Common myeloid progenitor, CD34-positive (primary cell): ENCODE measurements around the gene IRF5.

Experiments
- CTCF ChIA-PET: fragments of 350-600 bp; sonication (Branson Sonifier 250); formaldehyde crosslinking; loops from one replicate; lab custom pipeline; 2021; ENCODE audit warnings: antibody characterized with exemption; lab: Charles Lee
- POLR2A ChIA-PET: fragments of 350-600 bp; sonication (Branson Sonifier 250); formaldehyde crosslinking; loops from one replicate; lab custom pipeline; 2021; ENCODE audit warnings: antibody characterized with exemption; lab: Charles Lee
- DNase-seq, 3 donors: peaks; one replicate each; pipeline versions ENCODE4 v3.0.0 to v3.0.0-alpha.2; 2013
- H3K27ac ChIP-seq, 2 experiments: 1 replicate in 1 of 2; 2 replicates in 1 of 2; pipeline ENCODE4 v1.7.0; 2013; ENCODE audit warnings: inconsistent platforms in 2 of 2, low read length in 2 of 2, mild to moderate bottlenecking in 2 of 2, low read depth in 1 of 2, moderate library complexity in 1 of 2; ENCODE audit not compliant: severe bottlenecking in 2 of 2, insufficient read depth in 1 of 2, poor library complexity in 1 of 2
- H3K27me3 ChIP-seq, 5 experiments: replicated peaks in 2 of 5; 1 replicate in 3 of 5; 2 replicates in 2 of 5; pipeline versions ENCODE4 v1.6.1 to v1.7.0; 2013; ENCODE audit warnings: low read length in 4 of 5, mild to moderate bottlenecking in 2 of 5, moderate library complexity in 2 of 5, inconsistent platforms in 1 of 5; ENCODE audit not compliant: insufficient read depth in 5 of 5, control insufficient read depth in 4 of 5
- H3K36me3 ChIP-seq, 4 experiments: 1 replicate in 2 of 4; 2 replicates in 2 of 4; pipeline versions ENCODE4 v1.6.1 to v1.7.0; 2013; ENCODE audit warnings: low read length in 3 of 4, control low read depth in 1 of 4, mild to moderate bottlenecking in 1 of 4; ENCODE audit not compliant: control insufficient read depth in 4 of 4, insufficient read depth in 4 of 4
- H3K4me1 ChIP-seq, 4 experiments: 1 replicate in 3 of 4; 2 replicates in 1 of 4; pipeline versions ENCODE4 v1.6.1 to v1.7.1; 2013; ENCODE audit warnings: low read length in 3 of 4, mild to moderate bottlenecking in 3 of 4, control low read depth in 1 of 4, inconsistent platforms in 1 of 4, moderate library complexity in 1 of 4; ENCODE audit not compliant: control insufficient read depth in 4 of 4, insufficient read depth in 4 of 4; ENCODE audit errors: control extremely low read depth in 1 of 4
- H3K4me3 ChIP-seq, 7 experiments: 1 replicate in 4 of 7; 2 replicates in 3 of 7; pipeline versions ENCODE4 v1.5.1 to v1.7.0; 2013; ENCODE audit warnings: mild to moderate bottlenecking in 7 of 7, low read length in 6 of 7, moderate library complexity in 6 of 7, inconsistent platforms in 2 of 7, low read depth in 2 of 7, control low read depth in 1 of 7; ENCODE audit not compliant: insufficient read depth in 4 of 7, control insufficient read depth in 1 of 7; ENCODE audit errors: extremely low read depth in 1 of 7
- H3K9me3 ChIP-seq, 5 experiments: 1 replicate in 4 of 5; 2 replicates in 1 of 5; pipeline versions ENCODE4 v1.6.1 to v1.7.1; 2013; ENCODE audit warnings: low read length in 4 of 5, mild to moderate bottlenecking in 2 of 5, inconsistent platforms in 1 of 5, low read depth in 1 of 5, moderate library complexity in 1 of 5; ENCODE audit not compliant: control insufficient read depth in 4 of 5, insufficient read depth in 2 of 5; ENCODE audit errors: control extremely low read depth in 1 of 5
- WGBS: methylation state at CpG from one replicate; pipeline ENCODE4 v1.1.5; 2013; ENCODE audit not compliant: insufficient coverage; 5-methylcytosine and 5-hydroxymethylcytosine counted together

IRF5 gene

DNA sequence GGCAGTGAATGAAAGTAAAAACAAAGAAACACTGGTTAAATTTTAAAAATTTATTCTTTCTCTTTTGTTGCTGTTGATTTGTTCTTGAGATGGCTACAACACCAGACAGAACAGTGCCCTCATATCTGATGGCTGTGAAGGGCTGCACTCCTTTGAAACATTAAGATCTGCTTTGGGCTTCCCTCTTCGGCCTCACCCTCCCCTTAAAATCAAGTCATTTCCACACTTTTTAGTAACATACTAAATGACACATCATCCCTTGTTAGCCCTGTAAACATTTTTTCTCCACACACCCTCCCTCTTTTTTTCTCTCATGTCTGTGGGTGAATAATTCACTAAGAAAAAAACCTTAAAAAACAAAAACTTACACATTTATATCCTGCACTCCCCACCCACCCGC, 16.4 kb downstream of the IRF5 start:
- DNase-seq, result no peak
- Histone ChIP-seq H3K4me3 (no peak overlapping the region), H3K9me3 (no peaks in the 10 kb centered on the region), H3K36me3 (peaks cover 37 to 89% (median 61%) of the 10 kb centered on the region in 4 experiments), H3K27ac (no peak overlapping the region), H3K4me1 (peaks cover 0 to 18% (median 8%) of the 10 kb centered on the region in 4 experiments), H3K27me3 (no peaks in the 10 kb centered on the region)
- CTCF ChIA-PET, result interaction anchor here (0.8 to 2.1 kb wide), 6 partner anchors 13 to 51 kb away, joined by 3 to 6 read pairs (median 4); partner anchors contain the start of gene KCP
- POLR2A ChIA-PET, result no interaction called here
- WGBS, result 60% methylated on average over 1 of the region's 2 CpGs

DNA sequence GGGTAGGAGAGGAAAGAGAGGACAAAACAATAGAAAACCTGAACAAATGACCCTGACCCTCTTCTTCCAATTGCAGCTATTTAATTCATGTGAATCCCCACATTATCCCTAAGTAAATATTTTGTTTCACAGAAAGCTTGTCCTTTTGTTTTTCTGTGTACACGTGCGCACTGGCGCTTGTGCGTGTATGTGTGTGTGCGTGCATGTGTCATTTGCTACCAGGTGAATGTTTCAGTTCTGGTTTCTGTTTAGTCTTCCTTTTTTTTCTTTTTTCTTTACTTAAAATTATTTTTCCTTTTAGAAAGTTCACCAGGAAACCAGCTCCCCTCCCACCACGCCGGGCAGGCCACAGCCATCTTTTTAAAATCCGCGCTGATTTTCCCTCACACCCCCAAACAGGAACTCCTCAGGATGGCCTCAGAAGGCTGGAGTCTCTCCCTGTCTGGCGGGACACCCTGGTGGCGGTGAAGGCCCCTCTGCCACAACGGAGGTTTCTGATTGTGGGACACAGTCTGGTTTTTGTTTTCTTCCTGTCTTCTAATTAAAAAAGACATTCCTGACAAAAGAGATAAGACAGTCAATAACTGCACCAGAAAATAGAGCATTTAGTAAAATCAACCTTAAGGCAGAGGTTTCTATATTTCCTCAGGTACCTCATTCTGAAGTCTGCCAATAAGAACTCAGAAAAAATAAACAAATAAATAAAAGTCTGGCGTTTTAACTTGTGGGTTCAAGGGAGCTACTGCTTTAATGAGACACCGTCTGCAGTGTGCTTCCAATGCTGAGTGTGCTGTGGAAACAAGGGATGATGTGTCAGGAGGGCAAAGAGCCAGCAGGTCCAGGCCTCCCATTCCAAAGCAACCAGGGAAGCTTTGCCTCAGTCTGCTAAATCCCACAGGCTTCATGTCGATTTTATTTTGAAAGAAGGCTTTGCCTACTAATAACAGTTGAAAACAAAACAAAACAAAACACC, 17.4 kb downstream of the IRF5 start:
- CTCF ChIA-PET, result interaction anchor here (0.6 to 2.1 kb wide), 8 partner anchors 14 to 65 kb away, joined by 3 to 6 read pairs (median 3); partner anchors contain the start of gene KCP
- POLR2A ChIA-PET, result no interaction called here
- Histone ChIP-seq H3K36me3 (peaks cover 32 to 88% (median 64%) of the 10 kb centered on the region in 4 experiments), H3K9me3 (no peaks in the 10 kb centered on the region), H3K27ac (peak overlapping the region in 1 of 2 experiments; percentile 28), H3K4me3 (no peak overlapping the region), H3K4me1 (peaks cover 0 to 13% (median 7%) of the 10 kb centered on the region in 4 experiments), H3K27me3 (no peaks in the 10 kb centered on the region)
- DNase-seq, result peak in 2 of 3 donors; percentile 28 to 48
- WGBS, result 82% methylated on average over 11 of the region's 15 CpGs

DNA sequence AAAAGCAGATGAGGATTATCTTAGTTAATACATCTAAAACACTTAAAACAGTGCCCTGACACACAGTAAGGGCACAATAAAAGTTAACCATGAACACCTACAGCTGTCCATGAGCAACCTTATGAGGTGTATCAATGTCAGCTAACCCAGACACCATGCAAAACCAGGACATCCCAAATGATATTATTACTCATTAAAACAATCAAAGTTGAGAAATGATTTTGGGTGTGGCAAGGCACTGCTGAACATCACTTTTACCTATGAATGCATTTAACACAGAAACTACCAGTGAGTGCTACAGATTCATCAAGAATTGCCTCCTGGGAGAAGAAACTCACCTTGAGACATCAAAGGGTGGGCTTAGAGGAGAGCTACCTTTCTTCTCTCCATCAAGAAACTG, 18.3 kb downstream of the IRF5 start:
- DNase-seq, result no peak
- no peaks in the 10 kb centered on the region for H3K9me3 ChIP-seq
- ChIA-PET POLR2A (no interaction called here), CTCF (interaction anchor here (0.6 to 2.1 kb wide), 7 partner anchors 11 to 66 kb away, joined by 3 to 6 read pairs (median 4); partner anchors contain the start of gene KCP)
- H3K4me3 ChIP-seq, result no peak overlapping the region
- H3K27me3 ChIP-seq, result no peaks in the 10 kb centered on the region
- peaks cover 0 to 13% (median 7%) of the 10 kb centered on the region in 4 experiments for H3K4me1 ChIP-seq
- H3K36me3 ChIP-seq, result peaks cover 32 to 80% (median 60%) of the 10 kb centered on the region in 4 experiments
- H3K27ac ChIP-seq, result no peak overlapping the region

DNA sequence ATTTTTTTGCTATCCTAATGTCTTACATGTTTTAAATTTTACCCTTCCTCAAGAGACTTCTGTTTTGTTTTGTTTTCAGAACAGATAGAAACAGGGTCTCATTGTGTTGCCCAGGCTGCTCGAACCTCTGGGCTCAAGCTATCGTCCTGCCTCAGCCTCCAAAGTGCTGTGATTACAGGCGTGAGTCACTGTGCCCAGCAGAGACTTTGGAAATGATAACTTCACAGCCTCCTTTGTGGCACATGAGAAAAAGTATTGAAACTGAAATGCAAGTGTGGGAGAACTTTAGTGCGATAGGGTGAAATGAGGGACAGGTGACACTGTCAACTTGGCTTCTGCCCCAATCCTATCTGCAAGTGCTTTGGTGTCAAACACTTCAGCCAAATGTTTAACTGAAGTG, 21.6 kb downstream of the IRF5 start:
- Histone ChIP-seq H3K27ac (no peak overlapping the region), H3K4me1 (peaks cover 0 to 2% (median 0%) of the 10 kb centered on the region in 4 experiments), H3K27me3 (no peaks in the 10 kb centered on the region), H3K9me3 (no peaks in the 10 kb centered on the region), H3K4me3 (no peak overlapping the region), H3K36me3 (peaks cover 30 to 70% (median 51%) of the 10 kb centered on the region in 4 experiments)
- ChIA-PET POLR2A (no interaction called here), CTCF (interaction anchor here (0.8 to 2.8 kb wide), 6 partner anchors 9 to 56 kb away, joined by 3 to 13 read pairs (median 4); no protein-coding TSS in a partner anchor)
- no peak for DNase-seq
- WGBS, result 100% methylated on average over 4 of the region's 4 CpGs

DNA sequence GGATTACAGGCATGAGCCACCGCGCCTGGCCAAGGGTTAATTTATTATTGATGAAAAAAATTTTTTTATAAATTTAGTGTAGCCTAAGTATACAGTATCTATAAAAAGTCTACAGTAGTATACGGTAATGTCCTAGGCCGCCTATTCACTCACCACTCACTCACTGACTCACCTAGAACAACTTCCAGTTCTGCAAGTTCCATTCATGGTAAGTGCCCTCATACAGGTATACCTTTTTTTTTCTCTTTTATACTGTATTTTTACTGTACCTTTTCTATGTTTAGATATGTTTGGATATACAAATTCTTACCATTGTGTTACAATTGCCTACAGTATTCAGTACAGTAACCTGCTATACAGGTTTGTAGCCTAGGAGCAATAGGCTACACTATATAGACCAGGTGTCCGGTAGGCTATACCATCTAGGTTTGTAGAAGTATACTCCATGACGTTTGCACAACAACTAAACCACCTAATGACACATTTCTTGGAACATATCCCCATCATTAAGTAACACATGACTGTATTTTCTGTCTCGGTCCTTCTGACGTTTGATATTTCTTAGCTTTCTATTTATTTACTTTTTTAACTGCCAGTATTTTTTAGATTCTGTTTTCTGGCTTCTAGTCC, 23.4 kb downstream of the IRF5 start:
- no peak overlapping the region for H3K27ac ChIP-seq
- H3K9me3 ChIP-seq, result no peaks in the 10 kb centered on the region
- H3K4me1 ChIP-seq, result no peaks in the 10 kb centered on the region
- ChIA-PET CTCF (interaction anchor here (0.9 kb wide), 1 partner anchor 8 kb away, joined by 3 read pairs; no protein-coding TSS in a partner anchor), POLR2A (no interaction called here)
- no peaks in the 10 kb centered on the region for H3K27me3 ChIP-seq
- 92% methylated on average over 2 of the region's 8 CpGs for WGBS
- H3K36me3 ChIP-seq, result peaks cover 23 to 68% (median 44%) of the 10 kb centered on the region in 4 experiments
- no peak for DNase-seq
- no peak overlapping the region for H3K4me3 ChIP-seq

DNA sequence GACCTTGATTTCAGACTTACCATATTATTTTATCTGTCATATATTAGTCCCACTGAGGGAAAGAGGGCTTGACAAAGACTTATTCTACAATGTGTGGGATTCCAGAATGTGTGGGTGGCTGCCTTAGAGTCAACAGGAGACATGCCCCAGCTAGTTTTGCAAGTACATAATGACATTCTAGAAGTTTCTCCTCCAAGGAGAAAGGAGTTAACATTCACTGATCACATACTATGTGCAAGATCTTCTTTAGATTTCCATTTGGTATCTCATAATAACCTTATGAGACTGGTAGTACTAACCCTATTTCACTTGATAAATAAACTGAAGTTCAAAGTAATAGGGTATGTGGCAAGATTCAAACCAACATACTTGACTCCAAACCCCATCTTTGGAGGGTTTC, 25.2 kb downstream of the IRF5 start:
- Histone ChIP-seq H3K4me1 (no peaks in the 10 kb centered on the region), H3K27ac (no peak overlapping the region), H3K9me3 (no peaks in the 10 kb centered on the region), H3K36me3 (peaks cover 15 to 68% (median 46%) of the 10 kb centered on the region in 4 experiments), H3K4me3 (no peak overlapping the region), H3K27me3 (no peaks in the 10 kb centered on the region)
- DNase-seq, result no peak
- ChIA-PET CTCF (no interaction called here), POLR2A (no interaction called here)
